Measurements from ENCODE around the gene SCFD2. TPM values are rescaled to one million over a fixed set of nuclear protein-coding genes. Genes with fewer than 3 reads are reported as not detected.
"Not testable (repeated sequence)": the region's sequence is repeated elsewhere in the genome, so short reads cannot be mapped to it uniquely, and the experiment has no call there.

Gene SCFD2
- total and polyA plus RNA-seq, 2 experiments from 2014 or later = 13.2 to 15.9 TPM

GRCh38 chr4:53227451-53227850, 138.4 kb downstream of the SCFD2 start:
- no peak for DNase-seq (ENCODE audit: low read depth in 1 of 2, low spot score in 1 of 2)
- no peak overlapping the region for H3K4me3 ChIP-seq
- TF ChIP-seq, protein P1, sequence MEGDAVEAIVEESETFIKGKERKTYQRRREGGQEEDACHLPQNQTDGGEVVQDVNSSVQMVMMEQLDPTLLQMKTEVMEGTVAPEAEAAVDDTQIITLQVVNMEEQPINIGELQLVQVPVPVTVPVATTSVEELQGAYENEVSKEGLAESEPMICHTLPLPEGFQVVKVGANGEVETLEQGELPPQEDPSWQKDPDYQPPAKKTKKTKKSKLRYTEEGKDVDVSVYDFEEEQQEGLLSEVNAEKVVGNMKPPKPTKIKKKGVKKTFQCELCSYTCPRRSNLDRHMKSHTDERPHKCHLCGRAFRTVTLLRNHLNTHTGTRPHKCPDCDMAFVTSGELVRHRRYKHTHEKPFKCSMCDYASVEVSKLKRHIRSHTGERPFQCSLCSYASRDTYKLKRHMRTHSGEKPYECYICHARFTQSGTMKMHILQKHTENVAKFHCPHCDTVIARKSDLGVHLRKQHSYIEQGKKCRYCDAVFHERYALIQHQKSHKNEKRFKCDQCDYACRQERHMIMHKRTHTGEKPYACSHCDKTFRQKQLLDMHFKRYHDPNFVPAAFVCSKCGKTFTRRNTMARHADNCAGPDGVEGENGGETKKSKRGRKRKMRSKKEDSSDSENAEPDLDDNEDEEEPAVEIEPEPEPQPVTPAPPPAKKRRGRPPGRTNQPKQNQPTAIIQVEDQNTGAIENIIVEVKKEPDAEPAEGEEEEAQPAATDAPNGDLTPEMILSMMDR (IDR thresholded peaks at IDR 0.05; ENCODE audit: low read depth, low read length) = no peak

DNA sequence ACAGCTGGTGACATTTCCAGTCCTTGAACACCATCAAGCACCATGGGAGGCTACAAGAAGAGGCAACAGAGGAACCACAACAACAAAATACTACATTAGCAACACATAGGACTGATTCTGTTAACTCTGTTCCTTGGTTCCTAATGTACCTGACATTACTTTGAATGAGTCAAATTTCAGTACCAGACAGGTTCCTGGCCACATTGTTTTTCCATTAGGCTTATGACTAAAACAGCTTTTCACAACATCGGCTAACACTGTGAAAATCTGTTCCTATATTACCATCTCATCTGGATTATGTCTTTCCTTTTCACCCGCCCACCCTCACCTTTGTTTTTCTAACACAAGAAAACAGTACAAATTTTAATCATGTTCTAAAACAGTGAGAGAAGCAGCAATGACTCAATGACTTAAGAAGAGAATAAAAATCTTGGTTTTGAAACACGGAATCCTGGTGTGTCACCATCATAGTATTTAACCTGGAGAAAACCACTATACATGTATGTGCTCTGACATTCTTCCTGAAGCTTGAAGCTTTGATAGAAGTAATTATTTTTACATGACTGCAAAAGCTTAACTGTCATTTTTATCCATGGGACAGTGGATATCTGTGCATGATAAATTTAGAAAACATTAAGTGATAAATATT, 143.9 kb downstream of the SCFD2 start:
- H3K4me1 ChIP-seq (ENCODE audit: low read depth) = peaks cover 4% of the 10 kb centered on the region
- DNase-seq (ENCODE audit: low read depth in 1 of 2, low spot score in 1 of 2) = no peak
- no peaks in the 10 kb centered on the region for H3K36me3 ChIP-seq
- H3K27ac ChIP-seq = no peak overlapping the region
- no peak overlapping the region for H3K4me3 ChIP-seq
- H3K9me3 ChIP-seq (ENCODE audit: low read depth) = no peaks in the 10 kb centered on the region
- TF ChIP-seq, protein P1 (IDR thresholded peaks at IDR 0.05; ENCODE audit: low read depth, low read length) = no peak
- H3K27me3 ChIP-seq = no peaks in the 10 kb centered on the region

More at GRCh38 chr4:53227451-53227850, 138.4 kb downstream of the SCFD2 start:
- no peaks in the 10 kb centered on the region for H3K27me3 ChIP-seq
- H3K36me3 ChIP-seq = no peaks in the 10 kb centered on the region
- peaks cover 5% of the 10 kb centered on the region for H3K4me1 ChIP-seq (ENCODE audit: low read depth)
- no peaks in the 10 kb centered on the region for H3K9me3 ChIP-seq (ENCODE audit: low read depth)
- H3K27ac ChIP-seq = no peak overlapping the region

GRCh38 chr4:53219148-53219547, 146.7 kb downstream of the SCFD2 start:
- not testable (repeated sequence) for H3K27me3 ChIP-seq, H3K4me3 ChIP-seq

GRCh38 chr4:53208753-53209152, 157.1 kb downstream of the SCFD2 start:
- H3K27me3 ChIP-seq = no peaks in the 10 kb centered on the region
- DNase-seq (ENCODE audit: low read depth in 1 of 2, low spot score in 1 of 2) = no peak

More at GRCh38 chr4:53219148-53219547, 146.7 kb downstream of the SCFD2 start:
- not testable (repeated sequence) for H3K27ac ChIP-seq; DNase-seq (ENCODE audit: low read depth in 1 of 2, low spot score in 1 of 2); H3K4me1 ChIP-seq (ENCODE audit: low read depth); H3K36me3 ChIP-seq; H3K9me3 ChIP-seq (ENCODE audit: low read depth)

GRCh38 chr4:53205970-53206369, 159.9 kb downstream of the SCFD2 start:
- no peak for DNase-seq (ENCODE audit: low read depth in 1 of 2, low spot score in 1 of 2)
- H3K36me3 ChIP-seq = no peaks in the 10 kb centered on the region
- no peak overlapping the region for H3K27ac ChIP-seq
- TF ChIP-seq, protein P1 (IDR thresholded peaks at IDR 0.05; ENCODE audit: low read depth, low read length) = no peak
- H3K9me3 ChIP-seq (ENCODE audit: low read depth) = no peaks in the 10 kb centered on the region
- H3K4me1 ChIP-seq (ENCODE audit: low read depth) = no peaks in the 10 kb centered on the region
- no peak overlapping the region for H3K4me3 ChIP-seq
- no peaks in the 10 kb centered on the region for H3K27me3 ChIP-seq

More at GRCh38 chr4:53208753-53209152, 157.1 kb downstream of the SCFD2 start:
- H3K4me1 ChIP-seq (ENCODE audit: low read depth) = no peaks in the 10 kb centered on the region
- no peaks in the 10 kb centered on the region for H3K9me3 ChIP-seq (ENCODE audit: low read depth)
- H3K4me3 ChIP-seq = no peak overlapping the region
- no peak overlapping the region for H3K27ac ChIP-seq
- no peaks in the 10 kb centered on the region for H3K36me3 ChIP-seq
- TF ChIP-seq, protein P1 (IDR thresholded peaks at IDR 0.05; ENCODE audit: low read depth, low read length) = no peak

DNA sequence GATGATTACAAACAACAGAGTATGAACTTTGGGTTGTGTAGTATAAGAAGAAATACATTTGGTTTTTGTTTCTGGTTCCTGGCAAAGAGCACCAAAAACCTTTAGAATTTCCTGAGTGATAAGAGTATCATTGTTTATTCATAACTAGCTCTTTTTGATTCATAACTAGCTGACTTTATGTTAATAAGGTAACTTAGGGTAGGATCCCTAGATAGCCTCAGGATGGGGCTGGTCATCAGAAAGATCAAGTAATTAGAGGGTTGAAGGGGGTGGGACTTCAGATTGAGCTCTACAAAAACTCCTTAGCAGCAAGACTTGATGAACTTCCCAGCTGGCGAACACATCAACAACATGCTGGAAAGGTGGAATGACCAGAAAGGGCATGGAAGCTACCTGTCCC, 166.5 kb downstream of the SCFD2 start:
- H3K4me1 ChIP-seq (ENCODE audit: low read depth) = no peaks in the 10 kb centered on the region
- no peak overlapping the region for H3K27ac ChIP-seq
- no peaks in the 10 kb centered on the region for H3K9me3 ChIP-seq (ENCODE audit: low read depth)
- no peak overlapping the region for H3K4me3 ChIP-seq
- H3K36me3 ChIP-seq = no peaks in the 10 kb centered on the region
- TF ChIP-seq, protein P1 (IDR thresholded peaks at IDR 0.05; ENCODE audit: low read depth, low read length) = no peak
- H3K27me3 ChIP-seq = no peaks in the 10 kb centered on the region
- DNase-seq (ENCODE audit: low read depth in 1 of 2, low spot score in 1 of 2) = peak in 1 of 2 donors; percentile 34

Data from cardiac muscle cell (in vitro differentiated cells and primary cell).